Smooth muscle cell (in vitro differentiated cells): Measurements from ENCODE around the gene OXER1. TPM values are rescaled to one million over a fixed set of nuclear protein-coding genes. Genes with fewer than 3 reads are reported as not detected.
A peak's percentile ranks its signal among the peaks of the same experiment; 100 is the strongest.

Experiments
- DNase-seq: peaks from one replicate; lab custom pipeline; 2025; ENCODE audit not compliant: unreplicated experiment; lab: John Stamatoyannopoulos, UW
- H2AFZ ChIP-seq: fragments of 200-600 bp; sonication (generic); 2 replicates; pipeline ENCODE4 v1.6.0; 2016; ENCODE audit warnings: antibody characterized with exemption, low read depth, mild to moderate bottlenecking
- H3F3A ChIP-seq: fragments of 200-600 bp; sonication (generic); 2 replicates; pipeline ENCODE4 v1.6.0; 2017; ENCODE audit warnings: antibody characterized with exemption, low read depth
- H3K27ac ChIP-seq: fragments of 200-600 bp; sonication (generic); 2 replicates; pipeline ENCODE4 v1.5.1; 2016; ENCODE audit warnings: low read depth, mild to moderate bottlenecking
- H3K27me3 ChIP-seq: fragments of 200-600 bp; sonication (generic); 2 replicates; pipeline ENCODE4 v1.6.1; 2016; ENCODE audit warnings: low read depth, mild to moderate bottlenecking
- H3K36me3 ChIP-seq: fragments of 200-600 bp; sonication (generic); 2 replicates; pipeline ENCODE4 v1.5.1; 2016; ENCODE audit warnings: low read depth
- H3K4me1 ChIP-seq: fragments of 200-600 bp; sonication (generic); 2 replicates; pipeline ENCODE4 v1.5.1; 2016; ENCODE audit warnings: low read depth
- H3K4me2 ChIP-seq: fragments of 200-600 bp; sonication (generic); 2 replicates; pipeline ENCODE4 v1.6.0; 2016; ENCODE audit warnings: mild to moderate bottlenecking
- H3K4me3 ChIP-seq: fragments of 200-600 bp; sonication (generic); 2 replicates; pipeline ENCODE4 v1.5.1; 2016; ENCODE audit warnings: mild to moderate bottlenecking
- H3K79me2 ChIP-seq: fragments of 200-600 bp; sonication (generic); 2 replicates; pipeline ENCODE4 v1.6.0; 2016; ENCODE audit warnings: low read depth, mild to moderate bottlenecking
- H3K9ac ChIP-seq: fragments of 200-600 bp; sonication (generic); 2 replicates; pipeline ENCODE4 v1.6.0; 2016; ENCODE audit warnings: low read depth
- H3K9me3 ChIP-seq: fragments of 200-600 bp; sonication (generic); replicated peaks from 2 replicates; pipeline ENCODE4 v1.5.1; 2016; ENCODE audit warnings: low read depth
- H4K20me1 ChIP-seq: fragments of 200-600 bp; sonication (generic); 2 replicates; pipeline ENCODE4 v1.6.0; 2016; ENCODE audit warnings: low read depth
- whole genome bisulfite sequencing: methylation state at CpG from one replicate; pipeline ENCODE4 v1.1.7; 2016; ENCODE audit warnings: low lambda C conversion rate; 5-methylcytosine and 5-hydroxymethylcytosine counted together
- polyA plus RNA-seq: library from polyadenylated mRNA; unstranded; fragments of >200 nt; fragmentation: Nextera tagmentation; extraction: Ambion mirVana; gene quantifications from 2 replicates; pipeline ENCODE4 v1.2.1, GENCODE V29; 2016
- total RNA-seq: library from RNA; depleted of rRNA; stranded (reverse); fragments of >200 nt; gene quantifications from 2 replicates; pipeline ENCODE4 v1.2.3, GENCODE V29; 2014
- TF ChIP-seq, protein P1 (sequence below): fragments of 200-600 bp; sonication (generic); IDR thresholded peaks from 2 replicates; pipeline ENCODE4 v1.5.1; 2017; ENCODE audit warnings: borderline replicate concordance, mild to moderate bottlenecking, antibody characterized with exemption; ENCODE audit not compliant: insufficient read depth, poor library complexity, severe bottlenecking

Gene OXER1
- total and polyA plus RNA-seq, 2 experiments from 2014 or later, result 2.2 TPM; not detected in 1

- TF ChIP-seq, protein P1, sequence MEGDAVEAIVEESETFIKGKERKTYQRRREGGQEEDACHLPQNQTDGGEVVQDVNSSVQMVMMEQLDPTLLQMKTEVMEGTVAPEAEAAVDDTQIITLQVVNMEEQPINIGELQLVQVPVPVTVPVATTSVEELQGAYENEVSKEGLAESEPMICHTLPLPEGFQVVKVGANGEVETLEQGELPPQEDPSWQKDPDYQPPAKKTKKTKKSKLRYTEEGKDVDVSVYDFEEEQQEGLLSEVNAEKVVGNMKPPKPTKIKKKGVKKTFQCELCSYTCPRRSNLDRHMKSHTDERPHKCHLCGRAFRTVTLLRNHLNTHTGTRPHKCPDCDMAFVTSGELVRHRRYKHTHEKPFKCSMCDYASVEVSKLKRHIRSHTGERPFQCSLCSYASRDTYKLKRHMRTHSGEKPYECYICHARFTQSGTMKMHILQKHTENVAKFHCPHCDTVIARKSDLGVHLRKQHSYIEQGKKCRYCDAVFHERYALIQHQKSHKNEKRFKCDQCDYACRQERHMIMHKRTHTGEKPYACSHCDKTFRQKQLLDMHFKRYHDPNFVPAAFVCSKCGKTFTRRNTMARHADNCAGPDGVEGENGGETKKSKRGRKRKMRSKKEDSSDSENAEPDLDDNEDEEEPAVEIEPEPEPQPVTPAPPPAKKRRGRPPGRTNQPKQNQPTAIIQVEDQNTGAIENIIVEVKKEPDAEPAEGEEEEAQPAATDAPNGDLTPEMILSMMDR, result peak; percentile 33
- Histone ChIP-seq H3K4me2 (no peak overlapping the region), H2AFZ (no peak overlapping the region), H4K20me1 (no peaks in the 10 kb centered on the region), H3K79me2 (no peaks in the 10 kb centered on the region), H3K27me3 (no peaks in the 10 kb centered on the region), H3K36me3 (no peaks in the 10 kb centered on the region), H3K4me1 (no peaks in the 10 kb centered on the region), H3K4me3 (no peak overlapping the region), H3F3A (no peaks in the 10 kb centered on the region), H3K27ac (no peak overlapping the region), H3K9me3 (no peaks in the 10 kb centered on the region), H3K9ac (no peak overlapping the region)
- no peak for DNase-seq
- 79% methylated on average over 19 of the region's 19 CpGs for WGBS
Observed at GRCh38 chr2:42770288-42771131, 6.6 kb upstream of the OXER1 start.

GRCh38 chr2:42769583-42770287 lies 5.8 kb upstream of the OXER1 start:
- H3K79me2 ChIP-seq, result no peaks in the 10 kb centered on the region
- 99% methylated on average over 9 of the region's 10 CpGs for WGBS

GRCh38 chr2:42768706-42769256 lies 4.8 kb upstream of the OXER1 start:
- 76% methylated on average over 3 of the region's 3 CpGs for WGBS

More at GRCh38 chr2:42769583-42770287, 5.8 kb upstream of the OXER1 start:
- DNase-seq, result no peak
- TF ChIP-seq, protein P1, result no peak
- Histone ChIP-seq H3F3A (no peaks in the 10 kb centered on the region), H3K4me1 (no peaks in the 10 kb centered on the region), H3K9ac (no peak overlapping the region), H2AFZ (no peak overlapping the region), H3K4me3 (no peak overlapping the region), H3K4me2 (no peak overlapping the region), H3K27me3 (no peaks in the 10 kb centered on the region), H3K9me3 (no peaks in the 10 kb centered on the region), H3K27ac (no peak overlapping the region), H4K20me1 (no peaks in the 10 kb centered on the region), H3K36me3 (no peaks in the 10 kb centered on the region)

More at GRCh38 chr2:42768706-42769256, 4.8 kb upstream of the OXER1 start:
- Histone ChIP-seq H3K36me3 (no peaks in the 10 kb centered on the region), H3F3A (no peaks in the 10 kb centered on the region), H3K27ac (no peak overlapping the region), H3K9me3 (no peaks in the 10 kb centered on the region), H3K4me2 (no peak overlapping the region), H3K9ac (no peak overlapping the region), H3K27me3 (no peaks in the 10 kb centered on the region), H3K4me1 (no peaks in the 10 kb centered on the region), H3K79me2 (no peaks in the 10 kb centered on the region), H4K20me1 (no peaks in the 10 kb centered on the region), H2AFZ (no peak overlapping the region), H3K4me3 (no peak overlapping the region)
- DNase-seq, result no peak
- TF ChIP-seq, protein P1, result no peak
